K562 (cell line): Measurements from ENCODE around the gene BBC3. TPM values are rescaled to one million over a fixed set of nuclear protein-coding genes. Genes with fewer than 3 reads are reported as not detected.

Experiments used
- BDP1 ChIP-seq: IDR thresholded peaks from 3 replicates; pipeline ENCODE4 v1.6.1; 2011; ENCODE audit not compliant: insufficient read length, insufficient read depth
- E2F6 ChIP-seq, 2 experiments: IDR thresholded peaks; 2 replicates each; pipeline ENCODE4 v1.6.1; 2011; ENCODE audit warnings: borderline replicate concordance in 1 of 2, control low read depth in 1 of 2, low read depth in 1 of 2, low read length in 1 of 2, mild to moderate bottlenecking in 1 of 2, mixed read lengths in 1 of 2, moderate library complexity in 1 of 2; ENCODE audit not compliant: insufficient read depth in 1 of 2, insufficient read length in 1 of 2, poor library complexity in 1 of 2, severe bottlenecking in 1 of 2; ENCODE audit errors: extremely low read depth in 1 of 2
- ETV1 ChIP-seq: fragments of 450-650 bp; conservative IDR thresholded peaks from 2 replicates; pipeline ENCODE4 v1.6.1; 2016; ENCODE audit warnings: missing genetic modification characterization, control low read depth, low read depth, missing compliant biosample characterization
- HNRNPL ChIP-seq: fragments of 200-400 bp; formaldehyde crosslinking; IDR thresholded peaks from 2 replicates; pipeline ENCODE4 v1.6.1; 2017; ENCODE audit warnings: low read depth, mild to moderate bottlenecking, low read length
- LEF1 ChIP-seq: fragments of 450-650 bp; IDR thresholded peaks from 2 replicates; pipeline ENCODE4 v1.6.1; 2016; ENCODE audit warnings: mild to moderate bottlenecking
- MBD1 ChIP-seq: fragments of 250-450 bp; sonication (Bioruptor Pico); IDR thresholded peaks from 2 replicates; pipeline ENCODE4 v1.8.0; 2022; ENCODE audit warnings: inconsistent platforms
- NFATC3 ChIP-seq: fragments of 450-650 bp; IDR thresholded peaks from 2 replicates; pipeline ENCODE4 v1.6.1; 2017; ENCODE audit warnings: mild to moderate bottlenecking
- PKNOX1 ChIP-seq: fragments of 450-650 bp; IDR thresholded peaks from 2 replicates; pipeline ENCODE4 v1.6.1; 2016
- RBM22 ChIP-seq: fragments of 200-400 bp; formaldehyde crosslinking; IDR thresholded peaks from 2 replicates; pipeline ENCODE4 v1.6.1; 2018; ENCODE audit warnings: low read length, low read depth; ENCODE audit not compliant: poor library complexity, severe bottlenecking
- ZNF121 ChIP-seq: sonication (generic); formaldehyde crosslinking; conservative IDR thresholded peaks from 2 replicates; pipeline ENCODE4 v1.8.0; 2022; ENCODE audit warnings: missing genetic modification reagents
- polyA plus RNA-seq, 8 experiments: library from polyadenylated mRNA; depleted of rRNA in 4 of 8; stranded (reverse) in 5 of 8; unstranded in 3 of 8; fragments of >200 nt; fragmentation: Nextera tagmentation in 2 of 8; fragmentation: Illumina TruSeq in 1 of 8; extraction: Ambion mirVana in 2 of 8; extraction: Trizol in 1 of 8; gene quantifications; 2 replicates each; pipeline versions ENCODE4 v1.2.1 to v1.2.3, GENCODE V29; 2011 to 2014; ENCODE audit warnings: inconsistent platforms in 1 of 8, missing spikeins in 1 of 8
- total RNA-seq, 7 experiments: library from RNA; depleted of rRNA in 6 of 7; stranded (reverse); fragments of >200 nt in 6 of 7; fragmentation: Illumina TruSeq in 2 of 7; extraction: Trizol in 2 of 7; gene quantifications; 2 replicates each; pipeline versions ENCODE4 v1.2.1 to v1.2.3, GENCODE V29; 2011 to 2021; ENCODE audit warnings: low replicate concordance in 1 of 7

BBC3 gene
- total and polyA plus RNA-seq, 9 of the 15 experiments (the other 6 are each of a cell fraction or from before 2014, with no cell fraction given) = 0.15 to 30.7 (median 4.8) TPM

- TF ChIP-seq E2F6 (IDR thresholded peaks at IDR 0.05; ENCODE audit: borderline replicate concordance in 1 of 2, extremely low read depth in 1 of 2, insufficient read depth in 1 of 2, insufficient read length in 1 of 2, low read depth in 1 of 2, low read length in 1 of 2, poor library complexity in 1 of 2, severe bottlenecking in 1 of 2) (peak; percentile 63 to 65), ZNF121 (CRISPR knock-in tag) (no peak), NFATC3 (no peak), HNRNPL (no peak), BDP1 (no peak), ETV1 (tag) (peak; percentile 77), RBM22 (no peak), MBD1 (CRISPR knock-in tag) (no peak), LEF1 (no peak), PKNOX1 (peak; percentile 19; the same call in 1 of the 2 replicates)
- TF ChIP-seq, all 486 proteins: peak for 131
Observed at GRCh38 chr19:47210689-47211316, 20.2 kb downstream of the BBC3 start (continued).
